GM23248 (cell line): ENCODE measurements around the gene GSN.

ENCODE experiments used
- EZH2 ChIP-seq: fragments of 200-600 bp; sonication (generic); IDR thresholded peaks from 2 replicates; pipeline ENCODE4 v1.6.1; 2018; ENCODE audit warnings: antibody characterized with exemption, mild to moderate bottlenecking; ENCODE audit not compliant: insufficient read depth, poor library complexity, severe bottlenecking
- EZH2phosphoT487 ChIP-seq: fragments of 200-600 bp; sonication (generic); IDR thresholded peaks from 2 replicates; pipeline ENCODE4 v1.6.1; 2018; ENCODE audit warnings: antibody characterized with exemption, moderate library complexity, mild to moderate bottlenecking, low read depth; ENCODE audit not compliant: insufficient read depth

DNA sequence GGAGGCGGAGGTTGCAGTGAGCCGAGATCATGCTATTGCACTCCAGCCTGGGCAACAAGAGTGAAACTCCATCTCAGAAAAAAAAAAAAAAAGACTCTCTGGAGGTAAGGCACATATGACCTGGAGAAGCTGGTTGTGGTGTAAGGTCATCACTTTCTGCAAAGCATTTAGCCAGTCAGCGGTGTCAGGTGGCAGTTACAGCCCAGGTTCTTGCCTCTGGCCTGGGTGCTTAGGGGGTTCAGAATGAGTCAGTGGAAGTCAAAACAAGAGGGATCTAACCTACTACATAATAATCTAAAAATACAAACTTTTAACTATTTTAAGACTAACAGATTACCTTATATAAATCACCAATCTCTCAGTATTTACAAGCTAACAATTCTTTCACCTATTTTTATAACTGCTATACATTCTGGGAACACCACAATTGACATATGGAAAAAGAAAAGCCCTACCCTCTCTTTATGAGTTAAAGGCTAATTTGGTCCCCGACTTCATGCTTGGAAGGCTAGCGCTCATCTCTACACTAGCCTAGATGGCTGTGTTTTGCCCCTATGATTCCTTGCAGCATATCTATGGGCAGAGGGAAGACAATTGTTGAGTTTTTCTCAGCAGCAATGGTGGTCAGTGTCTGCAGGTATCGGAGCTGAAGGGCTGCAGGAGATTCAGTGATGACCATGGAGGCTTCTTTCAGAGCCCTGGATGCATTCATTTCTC lies 72.9 kb downstream of the GSN start:
- TF ChIP-seq EZH2phosphoT487 (no peak), EZH2 (no peak)
